ENCODE measurements around the gene ESRP2.

Gene ESRP2

DNA sequence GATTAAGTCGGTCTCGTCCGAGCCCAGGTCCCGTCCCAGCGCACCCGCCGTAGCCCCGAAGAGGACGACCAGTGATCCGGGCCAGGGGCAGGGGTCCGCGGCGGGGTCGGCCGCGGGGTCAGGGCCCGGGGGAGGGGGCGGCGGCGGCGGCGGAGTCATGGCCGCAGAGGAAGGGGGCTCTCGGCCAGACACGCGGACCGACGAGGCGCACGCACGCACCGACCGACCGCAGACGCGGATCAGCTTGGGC lies at the start of gene ESRP2:
Gene ESRP2 (minus strand): TSS at position 241 of the 250 bp plus-strand sequence. CDS start 82 bp downstream, at position 159.
- no peak for DNase-seq

DNA sequence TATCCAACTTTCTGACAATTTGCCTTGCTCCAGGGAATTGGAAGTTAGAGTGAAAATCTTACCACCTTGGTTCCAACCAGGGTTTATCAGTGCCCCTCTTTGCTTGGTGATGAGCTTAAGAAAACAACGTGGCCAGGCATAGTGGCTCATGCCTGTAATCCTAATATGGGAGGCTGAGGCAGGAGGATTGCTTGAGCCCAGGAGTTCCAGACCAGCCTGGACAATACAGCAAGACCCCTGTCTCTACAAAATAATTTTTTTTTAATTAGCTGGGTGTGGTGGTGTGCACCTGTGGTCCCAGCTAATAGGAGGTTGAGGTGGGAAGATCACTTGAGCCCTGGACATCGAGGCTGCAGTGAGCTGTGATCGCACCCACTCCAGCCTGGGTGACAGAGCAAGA lies 49.8 kb upstream of the ESRP2 start:
- no peak for DNase-seq

DNA sequence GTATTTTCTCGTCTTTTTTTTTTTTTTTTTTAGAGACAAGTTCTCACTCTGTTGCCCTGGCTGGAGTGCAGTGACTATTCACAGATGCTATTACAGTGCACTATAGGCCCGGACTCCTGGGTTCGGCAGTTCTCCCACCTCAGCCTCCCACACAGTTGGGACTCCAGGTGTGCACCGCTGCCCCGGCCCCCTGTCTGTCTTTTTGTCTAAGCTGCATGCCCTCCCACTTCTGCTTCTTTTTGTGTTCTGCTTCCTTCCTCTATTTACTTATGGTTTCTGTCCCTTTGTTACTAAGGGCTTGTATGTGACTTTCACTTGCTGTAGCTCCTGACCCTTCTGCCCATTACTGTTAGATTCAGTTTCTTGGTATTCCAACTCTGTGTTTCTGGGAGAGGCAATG lies 48.9 kb upstream of the ESRP2 start:
- no peak for DNase-seq

DNA sequence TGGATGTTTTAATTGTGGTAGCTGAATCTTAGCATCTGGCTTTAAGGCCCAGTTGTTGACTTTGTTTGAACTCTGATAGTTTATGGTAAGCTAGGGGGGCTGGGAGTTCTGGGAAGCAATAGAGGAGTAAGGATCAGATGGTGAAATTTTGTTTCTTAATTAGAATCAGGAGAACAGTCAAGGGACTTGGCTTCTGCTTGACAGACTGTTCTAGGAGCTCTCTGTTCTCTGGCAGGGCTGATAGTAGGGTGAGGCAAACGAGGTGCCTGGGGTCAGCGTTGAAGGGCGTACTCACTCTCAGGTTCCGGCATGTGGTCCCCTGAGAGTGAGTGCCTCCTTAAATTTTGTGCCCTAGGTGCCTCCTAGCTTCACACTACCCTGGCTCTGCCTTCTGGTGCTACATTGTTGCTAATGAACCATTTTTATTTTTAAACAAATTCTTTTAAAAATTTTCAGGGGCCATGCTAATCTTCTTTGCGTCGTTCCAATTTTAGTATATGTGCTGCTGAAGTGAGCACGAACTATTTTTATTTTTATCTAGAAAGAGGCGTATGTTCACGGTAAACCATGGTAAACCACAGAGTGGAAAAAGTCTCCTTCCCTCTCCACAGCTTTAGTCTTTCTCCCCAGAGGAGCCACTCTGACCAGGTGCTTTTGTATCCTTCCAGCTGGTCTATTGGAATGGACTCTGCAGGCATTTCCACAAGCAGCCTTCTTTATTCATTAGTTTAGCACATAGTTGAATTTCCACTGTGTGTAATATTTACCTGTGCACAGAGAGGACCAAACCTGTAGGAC lies 48.1 kb upstream of the ESRP2 start:
- no peak for DNase-seq

DNA sequence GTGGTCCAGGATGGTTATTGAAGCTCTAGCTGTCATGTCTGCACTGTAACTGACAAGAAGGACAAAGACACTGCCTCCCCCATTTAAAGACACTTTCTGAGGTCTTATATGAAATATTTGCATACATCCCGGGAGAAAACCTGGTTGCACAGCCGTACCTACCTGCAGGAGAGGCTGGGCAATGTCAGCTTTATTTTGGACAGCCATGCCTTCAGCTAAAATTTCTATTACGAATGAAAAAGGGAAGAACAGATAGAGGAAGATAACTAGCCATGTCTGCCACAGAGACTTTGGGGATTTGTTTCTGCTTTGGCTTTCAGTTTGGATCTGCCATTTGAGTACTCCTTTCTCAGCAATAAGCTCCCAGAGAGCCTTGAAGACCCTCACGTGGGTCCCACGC lies 47.4 kb upstream of the ESRP2 start:
- no peak for DNase-seq

DNA sequence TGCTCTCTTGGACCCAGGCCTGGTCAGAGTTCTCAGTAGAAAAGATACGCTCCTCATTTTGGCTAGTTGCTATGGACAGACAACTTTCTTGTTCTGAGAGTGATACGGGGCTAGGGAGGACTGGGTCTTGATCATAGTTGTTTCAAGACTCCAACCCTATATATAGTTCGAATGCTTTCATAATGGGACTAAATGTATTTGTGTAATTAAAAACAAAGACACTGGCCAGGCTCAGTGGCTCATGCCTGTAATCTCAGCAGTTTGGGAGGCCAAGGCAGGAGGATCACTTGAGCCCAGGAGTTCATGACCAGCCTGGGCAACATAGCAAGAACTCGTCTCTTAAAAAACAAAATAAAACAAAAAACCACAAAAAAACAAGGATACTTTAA lies 46.1 kb upstream of the ESRP2 start:
- no peak for DNase-seq

DNA sequence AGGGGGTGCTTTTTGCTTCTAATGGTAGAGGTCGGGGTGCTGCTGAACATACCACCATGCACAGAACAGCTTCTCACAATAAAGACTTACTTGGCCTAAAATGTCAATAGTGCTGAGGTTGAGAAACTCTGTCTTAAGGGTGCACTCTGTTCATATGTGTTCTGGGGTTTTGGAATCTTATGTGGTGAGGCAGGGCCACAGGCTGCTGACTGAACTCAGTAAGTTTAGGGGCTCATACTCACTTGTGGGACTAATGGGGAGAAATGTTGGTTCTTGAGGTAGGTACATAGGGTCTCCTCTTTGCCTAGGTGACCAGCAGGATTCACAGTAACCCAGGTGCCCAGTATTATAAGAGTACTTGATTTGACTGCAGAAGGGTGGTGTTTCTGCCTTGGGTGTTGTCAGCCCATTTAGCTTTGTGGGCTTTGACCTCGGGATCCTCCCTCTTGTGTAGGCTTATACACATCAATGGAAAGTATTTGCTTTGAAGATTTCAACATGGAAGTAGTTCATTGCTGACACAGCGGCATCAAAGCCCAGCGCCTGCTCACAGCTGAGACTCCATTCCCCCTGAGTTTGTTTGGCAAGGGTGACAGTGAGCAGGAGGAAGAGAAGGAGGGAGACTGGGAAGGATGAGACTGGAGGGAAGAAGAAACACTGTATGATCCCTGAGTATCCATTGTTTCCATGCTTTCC lies 45.6 kb upstream of the ESRP2 start:
- DNase-seq, result no peak

DNA sequence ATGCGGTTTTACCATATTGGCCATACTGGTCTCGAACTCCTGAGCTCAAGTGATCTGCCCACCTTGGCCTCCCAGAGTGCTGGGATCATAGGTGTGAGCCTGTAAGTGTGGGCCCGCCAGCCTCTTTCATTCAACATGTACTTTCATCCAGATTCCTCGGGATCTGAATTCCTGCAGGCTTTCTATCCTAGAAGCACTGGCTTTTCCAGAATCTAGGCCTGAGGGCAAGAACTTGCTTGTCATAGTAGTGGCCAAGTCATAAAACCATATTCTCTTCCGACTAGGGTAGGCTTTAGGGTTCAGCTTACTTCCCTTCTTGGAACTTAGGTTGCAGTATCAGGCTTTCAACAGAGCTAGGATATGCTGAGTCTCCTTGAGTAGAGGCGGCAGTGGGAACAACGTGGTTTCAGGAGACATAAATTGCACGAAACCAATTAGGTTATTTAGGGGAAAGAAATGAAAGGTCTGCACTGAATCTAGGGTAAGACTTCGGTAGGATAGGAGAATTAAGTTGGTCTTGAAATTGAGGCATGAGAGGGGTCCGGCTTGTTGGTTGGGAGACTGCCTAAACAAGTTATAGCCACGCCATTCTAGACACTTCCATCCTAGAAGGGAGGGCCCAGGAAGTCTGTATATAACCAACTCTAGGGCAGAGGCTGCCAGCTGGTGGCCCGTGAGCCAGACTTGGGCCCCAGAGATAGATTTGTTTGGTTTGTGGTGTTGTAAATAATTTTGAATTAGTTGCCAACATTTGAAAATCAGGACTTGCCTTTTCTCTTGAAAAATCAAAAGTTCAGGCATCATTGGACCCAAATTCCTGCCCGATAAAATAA lies 44.0 kb upstream of the ESRP2 start:
- DNase-seq, result no peak

DNA sequence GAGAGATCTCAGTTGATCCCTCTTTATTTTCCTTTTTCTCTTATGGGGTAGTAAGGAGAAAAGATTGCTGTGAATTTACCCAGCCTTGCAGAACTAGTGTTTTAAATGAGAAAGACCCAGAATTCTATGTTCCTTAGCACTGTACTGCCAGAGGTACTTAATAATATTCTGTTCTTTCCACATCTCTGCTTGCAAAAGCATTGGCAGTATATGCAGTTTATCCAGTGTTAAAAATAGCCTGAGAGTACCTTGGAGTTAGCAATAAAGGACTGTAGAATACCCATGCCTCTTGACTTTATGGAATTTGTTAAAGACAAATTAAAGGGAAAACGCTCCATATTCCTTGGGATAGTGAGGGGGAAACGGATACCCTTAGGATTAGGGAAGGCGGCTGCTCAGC lies 40.3 kb upstream of the ESRP2 start:
- no peak for DNase-seq

DNA sequence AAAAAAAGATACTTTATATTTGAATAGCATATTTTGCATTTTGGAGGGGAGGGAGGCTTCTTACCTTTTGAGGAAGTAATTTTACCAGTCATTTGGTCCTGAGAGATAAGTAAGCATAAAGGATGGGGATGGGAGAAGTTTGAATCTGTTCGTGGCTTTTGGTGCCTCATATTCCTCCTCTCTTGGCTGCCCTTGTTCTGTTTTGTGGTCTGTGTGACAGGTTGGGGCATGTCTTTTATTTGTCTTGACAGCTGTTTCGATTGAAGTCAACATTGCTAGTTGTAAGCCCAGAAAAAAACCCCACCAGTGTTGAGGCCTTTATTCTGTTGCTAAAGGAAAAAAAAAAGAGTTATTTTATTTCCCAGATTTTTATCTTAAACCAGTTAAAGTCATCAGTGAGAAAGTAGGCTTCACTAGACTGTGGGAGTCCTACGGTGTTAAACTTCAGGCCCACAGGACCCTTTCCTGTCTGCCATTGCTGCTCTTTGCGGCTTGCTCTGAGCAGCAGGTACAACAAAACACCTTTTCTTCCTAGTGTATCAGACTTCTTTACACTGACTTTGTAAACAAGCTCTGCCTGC lies 39.8 kb upstream of the ESRP2 start:
- no peak for DNase-seq

DNA sequence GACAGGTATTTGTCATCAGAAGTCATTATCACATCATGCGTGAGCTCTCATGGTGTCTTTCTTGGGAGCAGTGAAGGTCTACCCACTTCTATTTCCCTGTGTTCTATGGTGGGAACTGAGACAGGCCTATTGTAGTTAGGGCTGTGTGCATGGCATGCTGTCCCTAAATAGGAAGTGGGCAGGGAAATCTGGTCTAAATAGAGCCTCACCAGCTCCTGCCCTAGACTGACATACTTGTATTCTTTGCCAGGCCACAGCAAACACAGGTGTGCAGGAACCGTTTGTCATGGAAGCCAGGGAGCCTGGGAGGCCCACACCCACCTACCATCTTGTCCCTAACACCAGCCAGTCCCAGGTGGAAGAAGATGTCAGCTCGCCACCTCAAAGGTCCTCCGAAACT lies 38.5 kb upstream of the ESRP2 start:
- no peak for DNase-seq

DNA sequence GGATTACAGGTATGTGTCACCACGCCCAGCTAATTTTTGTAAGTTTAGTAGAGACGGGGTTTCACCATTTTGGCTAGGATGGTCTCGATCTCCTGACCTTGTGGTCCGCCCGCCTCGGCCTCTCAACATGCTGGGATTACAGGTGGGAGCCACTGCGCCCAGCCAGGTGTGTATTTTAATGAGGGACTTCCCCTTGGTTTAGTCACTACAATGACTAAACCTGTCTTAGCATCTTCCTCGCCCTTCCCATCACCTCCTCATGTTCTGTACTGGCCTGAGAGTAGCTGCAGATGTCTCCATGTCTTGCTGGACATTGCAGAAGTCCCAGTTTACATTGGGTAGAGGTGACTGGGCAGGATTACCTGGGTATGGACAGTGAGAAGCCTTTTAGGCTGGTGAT lies 38.0 kb upstream of the ESRP2 start:
- no peak for DNase-seq

DNA sequence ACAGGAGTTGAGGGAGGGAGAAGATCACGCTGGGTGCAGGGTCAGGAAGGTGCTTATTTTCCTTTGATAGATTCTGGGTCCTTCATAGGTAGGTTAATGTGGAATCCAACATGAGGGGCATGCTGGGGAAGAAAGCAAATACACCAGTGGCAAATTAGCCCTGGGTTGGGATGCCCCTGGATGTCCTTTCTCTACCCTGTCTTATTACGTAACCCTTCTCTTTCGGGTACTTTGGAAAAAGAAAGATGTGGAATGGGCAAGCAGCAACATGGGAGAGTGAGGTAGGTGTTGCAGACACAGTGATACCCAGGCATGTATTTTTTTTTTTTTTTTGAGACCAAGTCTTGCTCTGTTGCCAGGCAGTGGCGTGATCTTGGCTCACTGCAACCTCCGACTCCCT lies 37.5 kb upstream of the ESRP2 start:
- DNase-seq, result no peak

DNA sequence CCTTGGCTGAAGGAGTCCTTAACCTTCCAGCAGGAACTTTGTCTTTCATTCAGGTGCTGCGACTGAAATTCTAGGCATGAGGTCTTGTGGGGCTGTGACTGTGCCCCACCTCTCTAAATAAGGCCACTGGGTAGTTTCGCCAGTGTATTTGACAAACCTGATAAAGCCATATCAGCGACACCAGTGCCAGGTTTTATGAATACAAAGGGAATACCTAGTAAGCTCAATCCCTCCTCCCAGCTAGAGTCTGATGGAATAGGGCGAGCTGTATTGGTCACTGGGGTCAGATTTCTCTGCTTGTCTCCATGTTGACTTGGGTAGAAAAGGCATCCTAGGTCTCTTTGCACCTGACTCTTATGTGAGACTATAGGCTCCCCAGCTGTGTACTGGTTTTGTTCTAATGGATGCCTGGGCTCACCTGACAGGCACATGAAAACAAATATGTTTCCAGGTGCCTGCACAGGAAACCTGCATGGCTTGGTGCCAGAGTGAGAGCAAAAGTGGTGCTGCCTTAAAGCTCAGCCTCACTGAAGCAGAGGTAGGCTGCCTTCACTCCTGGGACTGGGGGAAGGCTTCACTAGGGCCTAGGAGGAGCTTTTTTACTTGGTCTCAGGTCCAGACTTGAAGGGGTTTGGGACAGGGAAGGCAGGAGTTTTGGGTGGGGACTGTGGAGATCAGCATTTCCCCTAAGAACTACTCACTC lies 36.7 kb upstream of the ESRP2 start:
- DNase-seq, result no peak

DNA sequence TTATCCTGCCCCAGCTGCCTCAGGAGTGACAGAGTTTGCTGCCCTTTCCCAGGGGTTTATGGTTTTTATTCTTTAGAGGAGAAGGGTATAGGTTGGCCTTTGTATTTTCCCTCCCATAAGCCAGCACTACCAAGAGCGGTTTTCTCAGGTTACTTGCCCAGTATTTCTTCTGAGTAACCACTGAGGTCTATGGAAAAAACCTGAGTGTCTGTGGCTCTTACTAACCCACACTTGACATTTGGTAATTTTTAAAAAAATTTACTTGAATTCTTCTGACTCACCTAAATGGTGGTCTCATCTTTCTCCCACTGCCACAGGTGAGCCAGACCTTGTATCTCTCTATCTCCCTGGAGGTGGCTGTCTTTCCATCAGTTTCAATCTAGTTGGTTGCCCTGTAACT lies 34.4 kb upstream of the ESRP2 start:
- DNase-seq, result no peak

DNA sequence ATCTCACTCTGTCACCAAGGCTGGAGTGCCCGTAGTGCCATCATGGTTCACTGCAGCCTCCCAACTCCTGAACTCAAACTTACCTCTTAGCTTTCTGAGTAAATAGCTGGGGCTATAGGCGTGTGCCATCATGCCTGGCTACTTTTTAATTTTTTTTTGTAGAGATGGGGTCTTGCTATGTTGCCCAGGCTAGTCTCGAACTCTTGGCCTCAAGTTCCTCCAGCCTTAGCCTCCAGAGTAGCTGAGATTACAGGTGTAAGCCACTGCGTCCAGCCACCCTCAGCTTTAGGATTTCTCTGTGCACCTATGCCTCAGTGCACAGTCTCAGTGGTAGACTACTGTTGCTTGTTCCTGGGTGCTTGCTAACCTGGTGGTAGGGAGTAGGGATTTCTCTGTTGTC lies 33.9 kb upstream of the ESRP2 start:
- DNase-seq, result no peak

DNA sequence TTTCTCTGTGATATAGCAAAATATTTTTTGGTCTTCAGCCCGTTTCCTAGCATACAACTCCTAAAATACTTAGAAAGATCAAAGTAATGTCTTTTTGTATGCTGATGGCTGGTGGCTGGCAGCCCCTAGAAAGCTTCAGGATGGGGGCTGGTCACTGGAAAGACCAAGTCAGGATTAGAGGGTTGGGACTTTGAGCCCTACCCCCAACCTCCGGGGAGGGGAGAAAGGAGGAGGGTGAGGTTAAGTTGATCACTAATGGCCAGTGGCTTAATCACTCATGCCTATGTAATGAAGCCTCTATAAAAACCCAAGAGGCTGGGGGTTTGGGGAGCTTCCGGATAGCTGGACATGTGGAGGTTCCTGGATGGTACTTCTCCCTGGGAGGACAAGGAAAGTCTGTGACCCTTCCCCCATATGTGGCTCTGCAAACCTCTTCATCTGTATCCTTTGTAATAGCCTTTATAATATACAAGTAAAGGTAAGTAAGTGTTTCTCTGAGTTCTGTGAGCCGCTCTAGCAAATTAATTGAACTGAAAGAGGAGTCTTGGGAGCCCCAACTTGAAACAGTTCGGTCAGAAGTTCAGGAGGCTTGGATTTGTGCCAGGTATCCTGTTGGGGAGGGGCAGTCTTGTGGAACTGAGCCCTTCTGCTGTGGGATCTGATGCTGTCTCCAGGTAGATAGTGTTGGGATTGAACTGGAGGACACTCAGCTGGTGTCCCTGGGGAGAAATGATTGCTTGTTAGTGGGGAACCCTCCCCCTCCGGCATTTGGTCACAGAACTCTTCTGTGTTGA lies 31.9 kb upstream of the ESRP2 start:
- no peak for DNase-seq

DNA sequence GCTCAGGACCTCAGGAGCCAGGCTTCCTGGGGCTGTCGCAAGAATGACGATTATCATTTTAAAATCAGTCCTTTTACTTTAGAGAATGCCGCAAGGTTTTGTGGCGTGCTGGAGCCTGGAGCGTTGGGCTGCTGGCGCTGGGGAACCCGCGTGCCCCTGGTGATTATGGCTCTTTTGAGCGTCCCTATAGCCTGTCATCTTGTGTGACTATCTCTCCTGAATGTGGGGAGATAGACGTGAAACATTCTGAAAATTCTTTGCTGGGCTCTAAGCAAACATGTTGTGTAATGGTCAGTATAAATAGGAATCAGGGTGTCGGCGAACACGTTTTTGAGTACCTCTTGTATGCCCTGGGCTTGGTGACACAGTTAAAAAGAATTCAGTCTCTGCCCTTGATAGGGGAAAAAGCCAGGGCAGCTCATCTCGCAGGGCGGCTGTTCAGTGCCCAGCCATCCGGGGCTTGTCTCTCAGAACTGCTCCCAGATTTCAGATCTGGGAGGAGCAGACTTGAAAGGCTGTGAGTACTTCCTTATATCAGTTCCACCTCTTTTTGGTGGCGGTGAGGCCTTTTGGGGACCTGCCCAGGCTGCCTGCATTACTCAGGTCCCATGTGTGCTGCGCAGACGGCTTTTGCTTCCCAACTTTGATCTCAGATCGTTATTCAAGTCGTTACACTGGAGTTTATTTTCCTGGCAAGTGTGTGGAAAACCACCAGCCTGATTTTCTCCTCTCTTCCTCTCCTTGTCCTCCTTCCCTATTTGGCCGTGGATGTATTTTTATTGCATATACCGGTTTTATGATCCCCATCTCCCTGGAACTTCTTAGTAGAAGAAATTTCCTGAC lies 29.4 kb upstream of the ESRP2 start:
- peak; percentile 49 for DNase-seq

DNA sequence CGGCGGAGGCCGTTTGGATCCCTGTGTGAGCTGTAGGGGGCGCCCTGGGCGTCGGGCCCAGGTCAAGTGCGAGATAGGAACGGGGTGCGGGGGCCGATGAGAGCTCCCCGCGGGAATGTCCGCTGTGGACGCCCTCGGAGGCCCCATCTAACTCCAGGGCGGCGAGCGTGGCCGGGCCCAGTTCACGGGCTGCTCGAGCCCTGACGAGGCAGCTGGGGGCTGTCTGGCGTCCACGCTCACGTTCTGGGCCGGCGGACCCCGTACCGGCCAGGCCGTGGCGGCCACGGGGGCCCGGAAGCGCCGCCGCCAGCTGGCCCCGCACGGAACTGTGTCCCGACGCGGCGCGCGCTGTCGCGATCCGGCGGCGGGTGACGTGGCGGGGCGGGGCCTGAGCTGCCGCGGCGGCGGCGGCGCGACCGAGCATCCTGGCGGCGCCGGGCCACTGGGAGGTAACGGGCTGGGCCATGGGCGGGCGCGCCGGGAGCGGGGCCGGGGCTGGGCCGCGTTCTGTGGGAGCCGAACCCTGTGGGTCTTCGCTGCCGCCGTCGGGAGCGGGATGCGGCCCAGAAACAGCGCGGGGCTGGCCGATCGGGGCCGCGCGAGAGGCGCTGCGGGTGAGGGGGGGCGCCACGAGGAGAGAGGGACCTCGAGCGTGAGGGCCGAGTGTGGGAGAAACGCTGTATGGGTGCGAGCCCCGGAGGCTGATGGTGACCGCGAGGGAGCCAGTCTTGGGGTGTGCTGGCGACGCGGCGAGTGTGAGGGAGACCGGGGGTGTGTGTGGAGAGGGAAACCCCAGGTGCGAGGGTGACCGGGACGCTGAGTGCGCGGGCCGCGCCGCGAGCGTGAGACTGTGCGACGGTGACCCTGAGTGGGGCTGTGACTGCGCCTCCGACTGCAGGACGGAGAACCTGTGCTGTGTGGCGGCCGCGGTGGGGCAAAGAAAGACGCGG lies 28.5 kb upstream of the ESRP2 start, which contains the start of gene SLC7A6:
Gene SLC7A6 (plus strand): TSS at position 399 of the 950 bp plus-strand sequence. CDS start 10,201 bp downstream, outside the sequence.
- DNase-seq, result peak; percentile 81
